Measurements from ENCODE around the gene MROH7. TPM values are rescaled to one million over a fixed set of nuclear protein-coding genes. Genes with fewer than 3 reads are reported as not detected.

Gene MROH7
- total RNA-seq, 1 experiment from 2014 or later = not detected

GRCh38 chr1:54614024-54614423 lies 27.6 kb upstream of the MROH7 start:
- Histone ChIP-seq H3K27ac (ENCODE audit: low read depth, low read length, poor library complexity, severe bottlenecking) (no peak overlapping the region), H3K4me1 (ENCODE audit: insufficient read depth, low read length, poor library complexity, severe bottlenecking) (no peaks in the 10 kb centered on the region), H3K9me3 (ENCODE audit: low read depth, low read length, poor library complexity, severe bottlenecking) (no peaks in the 10 kb centered on the region), H3K27me3 (replicated peaks; ENCODE audit: insufficient read depth, low read depth, low read length, poor library complexity) (no peaks in the 10 kb centered on the region), H3K4me3 (ENCODE audit: low read depth, low read length, poor library complexity, severe bottlenecking) (no peak overlapping the region), H3K36me3 (ENCODE audit: insufficient read depth, low read length, poor library complexity, severe bottlenecking) (no peaks in the 10 kb centered on the region)
- ChIA-PET POLR2A (ENCODE audit: low non-redundant PET) (no interaction called here), CTCF (no interaction called here)
- no peak for DNase-seq (ENCODE audit: low spot score)
- intact Hi-C loops (cut with micrococcal nuclease; ENCODE audit: unreplicated experiment) = no loop called here
- TF ChIP-seq EZH2 (IDR thresholded peaks at IDR 0.05; ENCODE audit: borderline replicate concordance, low read depth, low read length, poor library complexity, severe bottlenecking) (no peak), CTCF (conservative IDR thresholded peaks at IDR 0.05; ENCODE audit: low read depth, low read length) (no peak)
- BruUV-seq (replicated peaks) = no TSS peak

- Histone ChIP-seq H3K27me3 (replicated peaks; ENCODE audit: insufficient read depth, low read depth, low read length, poor library complexity) (no peaks in the 10 kb centered on the region), H3K4me3 (ENCODE audit: low read depth, low read length, poor library complexity, severe bottlenecking) (no peak overlapping the region), H3K4me1 (ENCODE audit: insufficient read depth, low read length, poor library complexity, severe bottlenecking) (no peaks in the 10 kb centered on the region), H3K27ac (ENCODE audit: low read depth, low read length, poor library complexity, severe bottlenecking) (no peak overlapping the region), H3K36me3 (ENCODE audit: insufficient read depth, low read length, poor library complexity, severe bottlenecking) (no peaks in the 10 kb centered on the region), H3K9me3 (ENCODE audit: low read depth, low read length, poor library complexity, severe bottlenecking) (no peaks in the 10 kb centered on the region)
- TF ChIP-seq CTCF (conservative IDR thresholded peaks at IDR 0.05; ENCODE audit: low read depth, low read length) (no peak), EZH2 (IDR thresholded peaks at IDR 0.05; ENCODE audit: borderline replicate concordance, low read depth, low read length, poor library complexity, severe bottlenecking) (no peak)
- no peak for DNase-seq (ENCODE audit: low spot score)
- ChIA-PET CTCF (no interaction called here), POLR2A (ENCODE audit: low non-redundant PET) (no interaction called here)
- intact Hi-C loops (cut with micrococcal nuclease; ENCODE audit: unreplicated experiment) = no loop called here
- no TSS peak for BruUV-seq (replicated peaks)
Observed at GRCh38 chr1:54614563-54614962, 27.0 kb upstream of the MROH7 start.

- intact Hi-C loops (cut with micrococcal nuclease; ENCODE audit: unreplicated experiment) = no loop called here
- Histone ChIP-seq H3K9me3 (ENCODE audit: low read depth, low read length, poor library complexity, severe bottlenecking) (no peaks in the 10 kb centered on the region), H3K27me3 (replicated peaks; ENCODE audit: insufficient read depth, low read depth, low read length, poor library complexity) (no peaks in the 10 kb centered on the region), H3K4me1 (ENCODE audit: insufficient read depth, low read length, poor library complexity, severe bottlenecking) (no peaks in the 10 kb centered on the region), H3K4me3 (ENCODE audit: low read depth, low read length, poor library complexity, severe bottlenecking) (no peak overlapping the region), H3K36me3 (ENCODE audit: insufficient read depth, low read length, poor library complexity, severe bottlenecking) (no peaks in the 10 kb centered on the region), H3K27ac (ENCODE audit: low read depth, low read length, poor library complexity, severe bottlenecking) (no peak overlapping the region)
- TF ChIP-seq EZH2 (IDR thresholded peaks at IDR 0.05; ENCODE audit: borderline replicate concordance, low read depth, low read length, poor library complexity, severe bottlenecking) (no peak), CTCF (conservative IDR thresholded peaks at IDR 0.05; ENCODE audit: low read depth, low read length) (no peak)
- ChIA-PET POLR2A (ENCODE audit: low non-redundant PET) (no interaction called here), CTCF (no interaction called here)
- no TSS peak for BruUV-seq (replicated peaks)
- no peak for DNase-seq (ENCODE audit: low spot score)
Observed at GRCh38 chr1:54615531-54616279, 25.9 kb upstream of the MROH7 start.

Measured in A673 (cell line).